OCI-LY7 (cell line): ENCODE results near the gene RBM33. TPM values are rescaled to one million over a fixed set of nuclear protein-coding genes. Genes with fewer than 3 reads are reported as not detected.
A peak's percentile ranks its signal among the peaks of the same experiment; 100 is the strongest.
"Not testable (repeated sequence)": the region's sequence is repeated elsewhere in the genome, so short reads cannot be mapped to it uniquely, and the experiment has no call there.

Experiments used
- BruUV-seq: library from RNA; stranded (reverse); fragments of 400-500 nt; replicated peaks from 2 replicates; lab custom pipeline; 2021; lab: Mats Ljungman, UMichigan
- CTCF ChIA-PET: fragments of 300-600 bp; sonication (Branson Sonifier 250); formaldehyde crosslinking; loops from one replicate; lab custom pipeline; 2022; ENCODE audit warnings: antibody characterized with exemption; ENCODE audit not compliant: unreplicated experiment; lab: Charles Lee
- POLR2A ChIA-PET: fragments of 300-600 bp; sonication (Branson Sonifier 250); formaldehyde crosslinking; loops from one replicate; lab custom pipeline; 2022; ENCODE audit warnings: antibody characterized with exemption; lab: Charles Lee
- DNase-seq: peaks from one replicate; pipeline ENCODE4 v3.0.0-alpha.2; 2015; ENCODE audit warnings: low spot score
- H2AFZ ChIP-seq: fragments of 200-600 bp; sonication (generic), shearing (Covaris generic); 2 replicates; pipeline ENCODE4 v1.6.1; 2014; ENCODE audit warnings: mild to moderate bottlenecking, antibody characterized with exemption, low read length, moderate library complexity
- H3K27ac ChIP-seq: fragments of 200-600 bp; sonication (generic); 2 replicates; pipeline ENCODE4 v1.5.1; 2014; ENCODE audit warnings: mixed run types, low read depth, mild to moderate bottlenecking, moderate library complexity, low read length, inconsistent platforms; ENCODE audit not compliant: poor library complexity, severe bottlenecking
- H3K36me3 ChIP-seq: fragments of 200-600 bp; sonication (generic); 2 replicates; pipeline ENCODE4 v1.6.1; 2014; ENCODE audit warnings: mild to moderate bottlenecking, antibody characterized with exemption, low read length, moderate library complexity, mixed read lengths; ENCODE audit not compliant: insufficient read depth
- H3K4me1 ChIP-seq: fragments of 200-600 bp; sonication (generic); 2 replicates; pipeline ENCODE4 v1.5.1; 2014; ENCODE audit warnings: mild to moderate bottlenecking, low read length; ENCODE audit not compliant: insufficient read depth, poor library complexity, severe bottlenecking
- H3K4me2 ChIP-seq: fragments of 200-600 bp; sonication (generic); 2 replicates; pipeline ENCODE4 v1.6.1; 2014; ENCODE audit warnings: mild to moderate bottlenecking, low read length
- H3K4me3 ChIP-seq: fragments of 200-600 bp; sonication (generic); 2 replicates; pipeline ENCODE4 v1.5.1; 2014; ENCODE audit warnings: mild to moderate bottlenecking, low read depth, low read length; ENCODE audit not compliant: poor library complexity, severe bottlenecking
- H3K79me2 ChIP-seq: fragments of 200-600 bp; sonication (generic); 2 replicates; pipeline ENCODE4 v1.6.1; 2016; ENCODE audit warnings: low read depth, mild to moderate bottlenecking, low read length, moderate library complexity, mixed read lengths; ENCODE audit not compliant: insufficient read depth
- H3K9me2 ChIP-seq: fragments of 200-600 bp; sonication (generic); 2 replicates; pipeline ENCODE4 v1.6.1; 2016; ENCODE audit warnings: mild to moderate bottlenecking, low read length, mixed read lengths; ENCODE audit not compliant: insufficient read depth
- H3K9me3 ChIP-seq: fragments of 200-600 bp; sonication (generic); 2 replicates; pipeline ENCODE4 v1.6.1; 2014; ENCODE audit warnings: mild to moderate bottlenecking, mixed run types, low read length, mixed read lengths
- H4K20me1 ChIP-seq: fragments of 200-600 bp; sonication (generic); 2 replicates; pipeline ENCODE4 v1.6.1; 2014; ENCODE audit warnings: mild to moderate bottlenecking, antibody characterized with exemption, low read length, moderate library complexity, mixed read lengths; ENCODE audit not compliant: insufficient read depth
- EZH2phosphoT487 ChIP-seq: fragments of 200-600 bp; sonication (generic); IDR thresholded peaks from 2 replicates; pipeline ENCODE4 v1.6.1; 2018; ENCODE audit warnings: low read depth, borderline replicate concordance, mild to moderate bottlenecking, mixed run types, antibody characterized with exemption, low read length, moderate library complexity, mixed read lengths
- intact Hi-C: fragments of 100-400 bp; cut with micrococcal nuclease; formaldehyde crosslinking; loops from one replicate; pipeline ENCODE4 v1.10.0; 2022; ENCODE audit not compliant: unreplicated experiment
- total RNA-seq, 2 experiments: library from RNA; depleted of rRNA in 1 of 2; stranded (reverse); fragments of >200 nt in 1 of 2; shearing (Covaris generic) in 1 of 2; gene quantifications; 2 replicates each; pipeline ENCODE4 v1.2.3, GENCODE V29; 2014 to 2022
- TF ChIP-seq, protein P1 (sequence below): fragments of 200-600 bp; sonication (generic); conservative IDR thresholded peaks from 2 replicates; pipeline ENCODE4 v1.5.1; 2014; ENCODE audit warnings: mild to moderate bottlenecking, antibody characterized with exemption, low read length, moderate library complexity, mixed read lengths

The RBM33 gene
- total RNA-seq, 2 experiments from 2014 or later = 67.6 to 127 TPM

DNA sequence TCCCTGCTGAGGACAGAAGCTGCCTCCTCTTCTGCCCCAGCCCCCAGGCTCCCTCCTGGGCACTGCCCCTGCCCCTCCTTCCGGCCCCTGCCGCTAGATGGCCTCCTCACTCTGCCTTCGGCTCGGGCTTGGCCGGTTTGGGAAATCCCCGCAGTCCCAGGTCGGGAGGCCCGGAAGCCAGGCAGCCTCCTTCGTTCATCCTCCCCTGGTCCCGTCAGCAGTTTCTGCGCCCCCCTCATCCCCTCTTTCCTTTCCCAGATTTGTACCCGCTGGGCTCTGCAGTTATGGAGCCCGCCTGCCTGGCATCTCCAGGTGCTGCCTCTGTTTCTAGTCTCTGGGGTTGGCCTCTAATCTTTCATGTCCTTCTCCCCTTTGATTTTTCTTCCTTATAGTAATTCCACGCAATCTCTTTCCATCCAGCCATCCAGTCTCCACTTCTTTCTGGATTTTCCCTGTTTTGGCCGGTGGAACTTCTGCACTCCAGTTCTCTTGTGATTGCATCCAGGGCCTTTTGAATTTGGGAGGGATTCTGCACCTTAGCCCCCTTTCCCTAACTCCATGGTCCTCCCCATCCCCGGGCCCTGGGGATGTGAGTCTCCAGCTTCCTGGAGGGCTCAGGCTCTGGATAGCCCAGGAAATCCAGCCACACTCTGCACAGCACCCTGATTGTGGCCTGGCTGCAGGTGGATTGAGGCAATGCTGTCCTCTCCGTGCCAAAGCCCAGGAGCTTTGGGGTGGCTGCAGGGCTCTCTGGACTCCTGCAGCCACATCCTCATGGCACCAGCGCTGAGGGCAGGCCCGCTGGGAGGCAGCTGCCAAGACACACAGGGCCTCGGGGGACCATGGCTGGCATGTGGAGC is 171.1 kb downstream of the RBM33 start:
- H3K36me3 ChIP-seq = no peaks in the 10 kb centered on the region
- no TSS peak for BruUV-seq
- H3K27ac ChIP-seq = no peak overlapping the region
- no peak for TF ChIP-seq EZH2phosphoT487
- TF ChIP-seq, protein P1, sequence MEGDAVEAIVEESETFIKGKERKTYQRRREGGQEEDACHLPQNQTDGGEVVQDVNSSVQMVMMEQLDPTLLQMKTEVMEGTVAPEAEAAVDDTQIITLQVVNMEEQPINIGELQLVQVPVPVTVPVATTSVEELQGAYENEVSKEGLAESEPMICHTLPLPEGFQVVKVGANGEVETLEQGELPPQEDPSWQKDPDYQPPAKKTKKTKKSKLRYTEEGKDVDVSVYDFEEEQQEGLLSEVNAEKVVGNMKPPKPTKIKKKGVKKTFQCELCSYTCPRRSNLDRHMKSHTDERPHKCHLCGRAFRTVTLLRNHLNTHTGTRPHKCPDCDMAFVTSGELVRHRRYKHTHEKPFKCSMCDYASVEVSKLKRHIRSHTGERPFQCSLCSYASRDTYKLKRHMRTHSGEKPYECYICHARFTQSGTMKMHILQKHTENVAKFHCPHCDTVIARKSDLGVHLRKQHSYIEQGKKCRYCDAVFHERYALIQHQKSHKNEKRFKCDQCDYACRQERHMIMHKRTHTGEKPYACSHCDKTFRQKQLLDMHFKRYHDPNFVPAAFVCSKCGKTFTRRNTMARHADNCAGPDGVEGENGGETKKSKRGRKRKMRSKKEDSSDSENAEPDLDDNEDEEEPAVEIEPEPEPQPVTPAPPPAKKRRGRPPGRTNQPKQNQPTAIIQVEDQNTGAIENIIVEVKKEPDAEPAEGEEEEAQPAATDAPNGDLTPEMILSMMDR = peak; percentile 72
- ChIA-PET POLR2A (no interaction called here), CTCF (interaction anchor here (0.6 to 0.8 kb wide), 2 partner anchors 341 to 657 kb away, joined by 3 to 4 read pairs; no protein-coding TSS in a partner anchor)
- H2AFZ ChIP-seq = no peak overlapping the region
- peak; percentile 63 for DNase-seq
- H4K20me1 ChIP-seq = no peaks in the 10 kb centered on the region
- no peaks in the 10 kb centered on the region for H3K79me2 ChIP-seq
- H3K4me1 ChIP-seq = no peaks in the 10 kb centered on the region
- H3K9me3 ChIP-seq = no peaks in the 10 kb centered on the region
- H3K4me3 ChIP-seq = no peak overlapping the region
- intact Hi-C loops = no loop called here
- no peak overlapping the region for H3K4me2 ChIP-seq
- no peaks in the 10 kb centered on the region for H3K9me2 ChIP-seq

DNA sequence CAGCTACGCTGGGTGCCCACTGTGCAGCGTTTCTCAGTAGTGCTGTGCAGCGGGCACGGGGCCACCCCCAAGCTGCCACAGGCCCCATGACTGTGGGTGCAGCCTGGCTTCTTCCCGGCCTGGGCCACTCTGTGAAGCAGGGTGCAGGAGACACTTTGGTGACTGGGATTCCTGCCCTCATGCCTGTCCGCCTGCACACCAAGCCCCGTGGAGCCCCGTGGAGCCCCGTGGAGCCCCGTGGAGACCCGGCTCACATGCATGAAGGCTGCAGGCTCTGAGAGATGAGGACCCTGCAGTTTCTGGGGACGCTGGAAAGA is 171.7 kb downstream of the RBM33 start:
- Histone ChIP-seq H3K9me2 (no peaks in the 10 kb centered on the region), H2AFZ (no peak overlapping the region), H3K4me1 (no peaks in the 10 kb centered on the region), H3K36me3 (no peaks in the 10 kb centered on the region), H3K27ac (no peak overlapping the region), H3K4me3 (no peak overlapping the region), H3K9me3 (no peaks in the 10 kb centered on the region), H3K79me2 (no peaks in the 10 kb centered on the region), H4K20me1 (no peaks in the 10 kb centered on the region), H3K4me2 (no peak overlapping the region)
- intact Hi-C loops = no loop called here
- no peak for TF ChIP-seq EZH2phosphoT487
- TF ChIP-seq, protein P1 = no peak
- no peak for DNase-seq
- ChIA-PET POLR2A (no interaction called here), CTCF (no interaction called here)
- no TSS peak for BruUV-seq

DNA sequence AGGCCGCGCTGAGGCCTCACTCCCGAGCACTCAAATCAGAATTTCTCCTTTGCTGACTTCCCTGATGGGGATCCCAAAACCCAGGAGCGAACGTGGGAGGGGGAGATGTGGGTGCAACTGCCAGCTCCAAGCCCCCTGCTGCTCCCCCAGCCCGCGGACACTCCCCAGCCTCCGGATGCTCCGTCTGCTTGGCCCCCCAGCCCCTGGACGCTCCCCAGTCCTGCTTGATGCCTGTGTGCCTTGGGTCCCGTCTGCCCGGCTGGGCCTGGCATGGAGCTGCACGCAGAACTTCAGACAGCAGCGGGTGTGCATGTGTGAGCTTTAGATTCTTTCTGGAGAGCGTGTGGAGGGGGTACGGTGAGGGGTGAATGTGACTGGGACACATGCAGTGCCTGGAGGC is 172.5 kb downstream of the RBM33 start:
- intact Hi-C loops = no loop called here
- BruUV-seq = no TSS peak
- CTCF ChIA-PET = no interaction called here

DNA sequence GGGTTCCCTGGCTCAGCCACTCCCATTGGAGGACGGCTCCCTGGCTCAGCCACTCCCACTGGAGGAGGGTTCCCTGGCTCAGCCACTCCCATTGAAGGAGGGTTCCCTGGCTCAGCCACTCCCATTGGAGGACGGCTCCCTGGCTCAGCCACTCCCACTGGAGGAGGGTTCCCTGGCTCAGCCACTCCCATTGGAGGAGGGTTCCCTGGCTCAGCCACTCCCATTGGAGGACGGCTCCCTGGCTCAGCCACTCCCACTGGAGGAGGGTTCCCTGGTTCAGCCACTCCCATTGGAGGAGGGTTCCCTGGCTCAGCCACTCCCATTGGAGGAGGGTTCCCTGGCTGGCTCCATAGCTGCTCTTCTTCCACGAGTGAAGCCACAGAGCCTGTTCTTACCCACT is 173.1 kb downstream of the RBM33 start:
- POLR2A ChIA-PET, H4K20me1 ChIP-seq, H3K4me2 ChIP-seq, H3K9me3 ChIP-seq, H3K79me2 ChIP-seq, BruUV-seq, DNase-seq, H3K4me3 ChIP-seq, CTCF ChIA-PET, H3K27ac ChIP-seq, H3K36me3 ChIP-seq, H2AFZ ChIP-seq, H3K4me1 ChIP-seq, intact Hi-C loops, H3K9me2 ChIP-seq: not testable (repeated sequence)

More for the DNA sequence above, 172.5 kb downstream of the RBM33 start:
- Histone ChIP-seq H3K9me3 (no peaks in the 10 kb centered on the region), H3K4me1 (no peaks in the 10 kb centered on the region), H3K36me3 (no peaks in the 10 kb centered on the region), H2AFZ (no peak overlapping the region), H4K20me1 (no peaks in the 10 kb centered on the region), H3K9me2 (no peaks in the 10 kb centered on the region), H3K27ac (no peak overlapping the region), H3K79me2 (no peaks in the 10 kb centered on the region), H3K4me2 (no peak overlapping the region), H3K4me3 (no peak overlapping the region)
- no peak for DNase-seq
- POLR2A ChIA-PET = interaction anchor here (0.6 kb wide), 1 partner anchor 1223 kb away, joined by 3 read pairs; no protein-coding TSS in a partner anchor
- no peak for TF ChIP-seq EZH2phosphoT487
- TF ChIP-seq, protein P1 = no peak
